ENCODE results near the gene SPATS2.

The SPATS2 gene

GRCh38 chr12:49519574-49519936 lies 152.3 kb downstream of the SPATS2 start:
- no peak for DNase-seq (ENCODE audit: low read depth)
- H3K4me3 ChIP-seq (ENCODE audit: low read depth, low read length): no peak overlapping the region
- no peak for TF ChIP-seq CTCF (IDR thresholded peaks at IDR 0.05; ENCODE audit: control insufficient read depth, extremely low read depth, insufficient read depth)

- no peak for TF ChIP-seq CTCF (IDR thresholded peaks at IDR 0.05; ENCODE audit: control insufficient read depth, extremely low read depth, insufficient read depth)
- no peak for DNase-seq (ENCODE audit: low read depth)
- H3K4me3 ChIP-seq (ENCODE audit: low read depth, low read length): no peak overlapping the region
These were observed 154.1 kb downstream of the SPATS2 start for GRCh38 chr12:49521389-49521788.

- DNase-seq (ENCODE audit: low read depth): no peak
- TF ChIP-seq CTCF (IDR thresholded peaks at IDR 0.05; ENCODE audit: control insufficient read depth, extremely low read depth, insufficient read depth): no peak
- H3K4me3 ChIP-seq (ENCODE audit: low read depth, low read length): no peak overlapping the region
These were observed 157.5 kb downstream of the SPATS2 start for GRCh38 chr12:49524660-49525324.

- DNase-seq (ENCODE audit: low read depth): no peak
- no peak overlapping the region for H3K4me3 ChIP-seq (ENCODE audit: low read depth, low read length)
- TF ChIP-seq CTCF (IDR thresholded peaks at IDR 0.05; ENCODE audit: control insufficient read depth, extremely low read depth, insufficient read depth): no peak
These were observed 158.7 kb downstream of the SPATS2 start for GRCh38 chr12:49525942-49526341.

- no peak for DNase-seq (ENCODE audit: low read depth)
- H3K4me3 ChIP-seq (ENCODE audit: low read depth, low read length): no peak overlapping the region
- TF ChIP-seq CTCF (IDR thresholded peaks at IDR 0.05; ENCODE audit: control insufficient read depth, extremely low read depth, insufficient read depth): no peak
These were observed 160.3 kb downstream of the SPATS2 start for GRCh38 chr12:49527361-49528130.

- no peak for DNase-seq (ENCODE audit: low read depth)
- H3K4me3 ChIP-seq (ENCODE audit: low read depth, low read length): no peak overlapping the region
- TF ChIP-seq CTCF (IDR thresholded peaks at IDR 0.05; ENCODE audit: control insufficient read depth, extremely low read depth, insufficient read depth): no peak
These were observed 162.2 kb downstream of the SPATS2 start for GRCh38 chr12:49529414-49529813.

Data from LNCaP clone FGC (cell line).